Large intestine (tissue), 3 donors: ENCODE data around the gene DISP3. TPM values are rescaled to one million over a fixed set of nuclear protein-coding genes. Genes with fewer than 3 reads are reported as not detected.

Source experiments
- DNase-seq, 2 donors: peaks; one replicate each; pipeline versions ENCODE4 v3.0.0 to v3.0.0-alpha.2; 2013
- H3K27ac ChIP-seq: one replicate; pipeline ENCODE4 v1.5.1; 2013; ENCODE audit warnings: low read length
- H3K27me3 ChIP-seq: 2 replicates; pipeline ENCODE4 v1.6.1; 2013; ENCODE audit warnings: low read length; ENCODE audit not compliant: control insufficient read depth, insufficient read depth
- H3K36me3 ChIP-seq: 2 replicates; pipeline ENCODE4 v1.6.1; 2013; ENCODE audit warnings: low read length; ENCODE audit not compliant: control insufficient read depth, insufficient read depth
- H3K4me1 ChIP-seq: one replicate; pipeline ENCODE4 v1.6.1; 2013; ENCODE audit warnings: low read length; ENCODE audit not compliant: control insufficient read depth, insufficient read depth
- H3K4me3 ChIP-seq: one replicate; pipeline ENCODE4 v1.5.1; 2013; ENCODE audit warnings: low read length
- H3K9me3 ChIP-seq: one replicate; pipeline ENCODE4 v1.6.1; 2013; ENCODE audit warnings: mild to moderate bottlenecking, low read depth, low read length, moderate library complexity; ENCODE audit not compliant: control insufficient read depth
- WGBS: methylation state at CpG from one replicate; pipeline ENCODE4 v1.1.5; 2013; ENCODE audit warnings: low lambda C conversion rate; ENCODE audit not compliant: insufficient coverage; 5-methylcytosine and 5-hydroxymethylcytosine counted together
- polyA plus RNA-seq: library from polyadenylated mRNA; unstranded; fragments of 120-200 nt; gene quantifications from one replicate; pipeline ENCODE4 v1.2.1, GENCODE V29; 2013

The DISP3 gene
- polyA plus RNA-seq, 1 donor = 0.76 TPM

DNA sequence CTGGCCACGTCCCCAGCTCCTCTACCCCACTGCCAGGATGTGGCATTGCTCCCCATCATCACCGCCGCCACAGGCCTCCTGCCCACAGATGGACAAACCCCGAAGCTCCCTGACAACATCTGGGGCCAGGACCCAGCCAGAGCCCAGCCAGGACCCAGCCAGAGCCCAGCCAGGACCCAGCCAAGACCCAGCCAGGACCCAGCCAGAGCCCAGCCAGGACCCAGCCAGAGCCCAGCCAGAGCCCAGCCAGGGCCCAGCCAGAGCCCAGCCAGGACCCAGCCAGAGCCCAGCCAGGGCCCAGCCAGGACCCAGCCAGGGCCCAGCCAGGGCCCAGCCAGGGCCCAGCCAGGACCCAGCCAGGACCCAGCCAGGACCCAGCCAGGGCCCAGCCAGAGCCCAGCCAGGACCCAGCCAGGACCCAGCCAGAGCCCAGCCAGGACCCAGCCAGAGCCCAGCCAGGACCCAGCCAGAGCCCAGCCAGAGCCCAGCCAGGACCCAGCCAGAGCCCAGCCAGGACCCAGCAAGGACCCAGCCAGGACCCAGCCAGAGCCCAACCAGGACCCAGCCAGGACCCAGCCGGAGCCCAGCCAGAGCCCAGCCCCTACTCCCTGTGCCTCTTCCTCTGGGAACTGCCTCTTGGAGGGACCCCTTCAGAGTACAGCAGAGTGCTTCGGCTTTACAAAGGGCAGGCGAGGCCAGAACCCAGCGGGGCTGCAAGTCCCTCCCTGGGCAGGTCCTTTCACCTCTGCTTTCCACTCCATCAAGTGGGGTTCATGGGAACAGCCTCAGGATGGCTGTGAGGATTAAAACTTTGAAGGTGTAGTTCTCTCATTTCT, 43.7 kb downstream of the DISP3 start:
- Histone ChIP-seq H3K4me3 (no peak overlapping the region), H3K4me1 (no peaks in the 10 kb centered on the region), H3K36me3 (no peaks in the 10 kb centered on the region), H3K9me3 (no peaks in the 10 kb centered on the region), H3K27ac (no peak overlapping the region), H3K27me3 (no peaks in the 10 kb centered on the region)
- WGBS = no CpG with 5 or more reads among the region's 8 CpGs
- DNase-seq = no peak

DNA sequence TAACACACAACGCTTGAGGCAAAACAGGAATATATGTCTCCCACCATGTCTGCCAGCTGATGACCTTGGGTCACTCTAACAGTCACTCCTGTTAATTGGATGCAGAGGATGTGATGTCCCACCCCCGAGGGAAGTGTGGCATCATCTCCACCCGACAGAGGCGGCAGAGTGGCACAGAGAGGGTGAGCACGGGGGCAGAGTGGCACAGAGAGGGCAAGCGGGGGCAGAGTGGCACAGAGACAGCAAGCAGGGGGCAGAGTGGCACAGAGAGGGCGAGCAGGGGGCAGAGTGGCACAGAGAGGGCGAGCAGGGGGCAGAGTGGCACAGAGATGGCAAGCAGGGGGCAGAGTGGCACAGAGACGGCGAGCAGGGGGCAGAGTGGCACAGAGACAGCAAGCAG, 44.3 kb downstream of the DISP3 start:
- Histone ChIP-seq H3K4me3 (no peak overlapping the region), H3K36me3 (no peaks in the 10 kb centered on the region), H3K27me3 (no peaks in the 10 kb centered on the region), H3K4me1 (no peaks in the 10 kb centered on the region), H3K27ac (no peak overlapping the region), H3K9me3 (no peaks in the 10 kb centered on the region)
- no CpG with 5 or more reads among the region's 10 CpGs for WGBS
- no peak for DNase-seq

DNA sequence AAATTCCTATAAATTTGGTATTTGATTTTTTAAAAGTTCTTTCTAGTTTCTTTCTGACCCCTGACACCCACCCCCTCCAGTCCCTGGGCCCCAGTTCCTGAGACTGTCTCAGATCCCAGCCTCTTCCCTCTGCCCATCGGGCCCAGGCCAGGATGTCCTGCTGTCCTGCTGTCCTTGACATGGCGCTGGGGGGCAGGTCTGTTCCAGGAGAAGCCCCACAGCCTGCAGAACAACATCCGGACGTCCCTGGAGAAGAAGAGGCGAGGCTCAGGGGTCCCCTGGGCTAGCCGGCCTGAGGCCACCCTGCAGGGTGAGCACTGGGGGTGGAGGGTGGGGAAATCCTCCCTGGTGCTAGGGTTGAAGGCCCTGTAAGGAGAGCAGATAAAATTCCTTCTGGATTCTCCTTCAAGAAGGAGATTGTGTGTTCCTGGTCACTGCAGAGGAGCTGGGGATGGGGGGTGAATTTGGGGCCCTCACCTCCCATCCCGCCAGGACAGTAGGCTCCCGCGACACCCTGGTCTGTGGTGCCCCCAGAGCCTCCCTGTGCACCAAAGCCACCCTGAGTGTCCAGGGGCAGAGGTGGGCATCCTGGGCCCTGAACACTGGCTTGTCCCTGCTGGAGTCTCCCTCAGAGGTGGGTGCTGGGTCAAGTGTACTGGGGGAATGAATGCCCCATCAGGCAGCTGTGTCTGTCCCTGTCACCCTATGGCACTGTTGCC, 45.0 kb downstream of the DISP3 start:
- Histone ChIP-seq H3K27ac (no peak overlapping the region), H3K9me3 (no peaks in the 10 kb centered on the region), H3K36me3 (no peaks in the 10 kb centered on the region), H3K27me3 (no peaks in the 10 kb centered on the region), H3K4me3 (no peak overlapping the region), H3K4me1 (no peaks in the 10 kb centered on the region)
- no peak for DNase-seq
- WGBS = no CpG with 5 or more reads among the region's 9 CpGs

DNA sequence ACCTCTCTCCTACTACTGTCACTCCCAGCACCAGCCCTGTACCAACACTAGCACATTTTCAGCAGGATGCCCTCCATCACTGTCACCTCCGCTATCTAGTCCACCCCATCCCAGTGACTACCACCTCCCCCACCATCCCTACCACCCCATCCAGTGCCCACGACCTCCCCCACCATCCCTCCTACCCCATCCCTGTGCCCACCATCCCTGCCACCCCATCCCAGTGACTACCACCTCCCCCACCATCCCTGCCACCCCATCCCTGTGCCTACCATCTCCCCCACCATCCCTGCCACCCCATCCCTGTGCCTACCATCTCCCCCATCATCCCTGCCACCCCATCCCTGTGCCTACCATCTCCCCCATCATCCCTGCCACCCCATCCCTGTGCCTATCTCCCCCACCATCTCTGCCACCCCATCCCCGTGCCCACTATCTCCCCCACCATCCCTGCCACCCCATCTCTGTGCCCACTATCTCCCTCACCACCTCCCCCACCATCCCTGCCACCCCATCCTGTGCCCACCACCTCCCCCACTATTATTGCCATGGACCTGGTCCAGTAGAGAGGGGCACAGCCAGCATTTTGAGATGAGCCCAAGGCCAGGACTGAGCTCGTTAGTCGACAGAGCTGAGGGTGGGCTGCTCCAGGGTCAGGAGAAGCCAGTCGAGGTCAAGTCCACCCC, 45.7 kb downstream of the DISP3 start:
- H3K4me3 ChIP-seq = no peak overlapping the region
- DNase-seq = no peak
- H3K9me3 ChIP-seq = no peaks in the 10 kb centered on the region
- no peaks in the 10 kb centered on the region for H3K36me3 ChIP-seq
- H3K4me1 ChIP-seq = no peaks in the 10 kb centered on the region
- no peaks in the 10 kb centered on the region for H3K27me3 ChIP-seq
- no CpG with 5 or more reads among the region's 6 CpGs for WGBS
- H3K27ac ChIP-seq = no peak overlapping the region

DNA sequence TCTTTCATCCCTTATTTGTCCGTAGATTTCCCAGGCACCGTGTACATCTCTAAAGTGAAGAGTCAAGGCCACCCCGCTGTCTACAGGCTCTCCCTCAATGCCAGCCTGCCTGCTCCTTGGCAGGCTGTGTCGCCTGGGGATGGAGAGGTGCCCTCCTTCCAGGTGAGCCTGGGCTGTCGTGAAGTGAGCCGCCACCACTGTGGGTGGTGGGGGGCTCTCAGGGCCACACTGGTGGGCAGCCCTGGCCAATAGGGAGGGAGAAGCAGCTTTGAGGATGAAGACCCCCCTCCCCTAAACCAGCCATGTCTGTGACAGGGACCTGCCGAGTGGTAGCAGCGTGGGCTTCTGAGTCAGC, 46.2 kb downstream of the DISP3 start:
- Histone ChIP-seq H3K27ac (no peak overlapping the region), H3K4me1 (no peaks in the 10 kb centered on the region), H3K4me3 (no peak overlapping the region), H3K36me3 (no peaks in the 10 kb centered on the region), H3K9me3 (no peaks in the 10 kb centered on the region), H3K27me3 (no peaks in the 10 kb centered on the region)
- WGBS = 83% methylated on average over 1 of the region's 8 CpGs
- DNase-seq = no peak

DNA sequence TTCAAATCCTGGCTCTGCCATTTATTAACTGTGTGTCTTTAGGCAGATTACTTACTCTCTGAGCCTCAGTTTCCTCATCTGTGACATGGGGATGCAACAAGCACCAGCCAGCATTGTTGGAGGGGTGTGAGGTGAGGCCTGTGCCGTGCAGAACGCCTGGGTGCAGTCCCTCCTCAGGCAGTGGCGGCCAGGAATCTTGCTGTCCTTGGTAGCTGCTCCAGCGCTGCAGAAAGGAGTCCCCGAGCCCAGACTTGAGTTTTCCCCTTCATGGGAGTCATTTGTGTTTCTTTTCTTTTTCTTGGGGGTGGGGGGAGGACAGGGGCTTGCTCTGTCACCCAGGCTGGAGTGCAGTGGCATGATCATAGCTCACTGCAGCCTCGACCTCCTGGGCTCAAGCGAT, 46.6 kb downstream of the DISP3 start:
- no peak for DNase-seq
- H3K4me3 ChIP-seq = no peak overlapping the region
- H3K27ac ChIP-seq = no peak overlapping the region
- H3K4me1 ChIP-seq = no peaks in the 10 kb centered on the region
- no peaks in the 10 kb centered on the region for H3K9me3 ChIP-seq
- no CpG with 5 or more reads among the region's 7 CpGs for WGBS
- no peaks in the 10 kb centered on the region for H3K36me3 ChIP-seq
- H3K27me3 ChIP-seq = no peaks in the 10 kb centered on the region

DNA sequence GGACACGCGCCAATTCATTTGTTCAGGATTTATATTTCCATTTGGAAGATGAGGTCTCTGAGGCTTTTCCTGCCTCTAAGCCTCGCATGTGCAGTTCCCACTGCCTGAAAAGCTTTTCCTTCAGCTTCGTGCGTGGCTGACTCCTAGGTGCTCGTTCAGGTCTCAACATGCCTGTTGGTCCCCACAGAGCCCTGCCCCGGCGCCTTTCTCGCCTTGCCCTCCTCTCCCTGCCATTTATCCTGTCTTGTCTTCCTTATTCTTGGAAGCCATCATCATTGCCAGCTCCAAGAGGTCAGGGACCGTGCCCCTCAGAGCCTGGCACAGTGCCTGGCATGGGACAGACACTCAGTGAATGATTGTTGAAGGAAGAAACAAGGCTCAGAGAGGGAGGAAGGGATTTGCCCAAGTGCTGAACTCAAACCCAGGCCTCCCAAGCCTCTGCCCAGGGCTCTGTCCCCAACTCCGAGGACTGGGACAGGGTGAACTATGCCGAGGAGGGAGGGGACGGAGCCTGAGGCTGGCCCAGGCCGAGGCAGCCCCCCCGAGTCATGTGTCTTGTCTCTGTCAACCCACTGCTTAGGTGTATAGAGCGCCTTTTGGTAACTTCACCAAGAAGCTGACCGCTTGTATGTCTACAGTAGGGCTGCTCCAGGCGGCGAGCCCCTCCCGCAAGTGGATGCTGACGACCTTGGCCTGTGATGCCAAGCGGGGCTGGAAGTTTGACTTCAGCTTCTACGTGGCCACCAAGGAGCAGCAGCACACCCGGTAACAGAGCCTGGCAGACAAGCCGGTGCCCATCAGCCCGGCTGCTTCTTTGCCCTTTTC, 47.3 kb downstream of the DISP3 start:
- DNase-seq = no peak
- Histone ChIP-seq H3K9me3 (no peaks in the 10 kb centered on the region), H3K27me3 (no peaks in the 10 kb centered on the region), H3K27ac (no peak overlapping the region), H3K4me3 (no peak overlapping the region), H3K36me3 (no peaks in the 10 kb centered on the region), H3K4me1 (no peaks in the 10 kb centered on the region)
- 92% methylated on average over 2 of the region's 26 CpGs for WGBS

DNA sequence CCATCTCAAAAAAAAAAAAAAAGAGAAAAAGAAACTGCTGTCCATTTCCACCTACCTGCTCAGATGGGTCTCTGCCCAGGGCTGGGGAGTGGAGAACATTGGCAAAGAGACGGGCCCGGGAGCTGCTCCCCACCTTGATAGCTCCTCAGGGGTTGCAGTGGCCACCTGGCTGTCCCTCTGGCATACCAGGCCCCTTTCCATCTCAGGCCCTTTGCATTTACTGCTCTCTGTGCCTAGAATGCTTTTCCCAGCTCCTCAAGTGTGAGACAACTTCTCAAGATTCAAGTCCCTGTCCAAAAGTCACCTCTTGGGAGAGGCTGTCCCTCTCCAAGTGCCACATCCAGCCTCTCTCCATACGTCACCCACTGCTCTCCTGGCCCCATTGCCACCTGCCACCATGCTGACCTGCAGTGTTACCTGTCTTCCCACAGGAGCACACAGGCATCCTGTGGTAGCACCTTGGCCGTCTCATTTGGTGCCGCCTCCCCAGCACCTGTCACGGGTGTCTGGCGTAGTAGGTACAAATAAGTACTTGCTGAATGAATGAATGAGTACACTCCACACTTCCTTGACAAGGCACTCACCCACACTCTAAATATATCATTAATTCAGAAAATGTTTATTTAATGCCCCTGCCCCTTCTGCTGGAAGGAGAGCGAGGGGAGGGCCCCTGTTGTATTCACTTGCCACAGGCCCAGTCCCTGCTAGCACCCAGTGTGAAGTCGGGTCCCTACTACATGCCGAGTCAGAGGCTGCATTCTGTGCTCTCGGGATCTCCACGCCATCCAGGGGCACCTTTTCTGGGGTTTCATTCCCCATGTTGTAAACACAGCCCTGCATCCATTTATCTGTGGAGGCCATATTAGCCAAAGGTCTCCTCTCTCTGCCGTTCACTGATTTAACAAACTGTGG, 48.8 kb downstream of the DISP3 start:
- no peaks in the 10 kb centered on the region for H3K9me3 ChIP-seq
- no peak overlapping the region for H3K4me3 ChIP-seq
- DNase-seq = no peak
- WGBS = no CpG with 5 or more reads among the region's 13 CpGs
- no peaks in the 10 kb centered on the region for H3K36me3 ChIP-seq
- H3K4me1 ChIP-seq = no peaks in the 10 kb centered on the region
- H3K27ac ChIP-seq = no peak overlapping the region
- H3K27me3 ChIP-seq = no peaks in the 10 kb centered on the region

DNA sequence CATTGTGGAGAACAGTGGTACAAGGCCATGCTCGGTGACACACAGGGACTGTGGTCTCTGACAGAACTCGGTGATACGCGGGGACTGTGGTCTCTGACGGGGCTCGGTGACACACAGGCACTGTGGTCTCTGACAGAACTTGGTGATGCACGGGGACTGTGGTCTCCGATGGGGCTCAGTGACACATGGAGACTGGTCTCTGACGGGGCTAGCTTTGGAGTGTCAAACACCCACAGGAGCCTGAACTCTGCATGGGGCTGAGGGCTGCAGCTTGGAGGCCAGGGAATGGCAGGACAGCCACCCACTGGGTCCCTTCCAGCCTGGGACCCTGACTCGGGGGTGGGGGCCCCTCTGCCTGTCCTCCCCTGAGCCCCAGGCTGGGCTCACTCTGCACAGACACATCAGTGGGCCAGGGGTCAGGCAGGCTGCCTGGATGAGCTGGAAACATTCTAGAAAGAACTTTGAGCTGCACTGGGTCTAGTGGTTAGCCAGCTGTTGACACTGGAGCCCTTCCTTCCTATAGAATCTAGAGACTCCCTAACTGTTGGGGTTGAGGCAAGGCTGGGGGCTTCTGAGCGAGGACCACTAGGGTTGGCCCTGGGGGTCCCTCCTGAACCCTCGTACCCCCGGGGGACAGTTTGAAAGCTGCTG, 49.8 kb downstream of the DISP3 start:
- no CpG with 5 or more reads among the region's 13 CpGs for WGBS
- Histone ChIP-seq H3K4me3 (no peak overlapping the region), H3K36me3 (no peaks in the 10 kb centered on the region), H3K27me3 (no peaks in the 10 kb centered on the region), H3K4me1 (no peaks in the 10 kb centered on the region), H3K9me3 (no peaks in the 10 kb centered on the region), H3K27ac (no peak overlapping the region)
- no peak for DNase-seq
